Activated CD4-positive, CD25-positive, alpha-beta regulatory T cell treated with anti-CD3 and anti-CD28 coated beads, Interleukin-2, amount 50 U/mL, for 16 hours (primary cell): ENCODE results near the gene IKBKE.

Experiments used
- DNase-seq: peaks from one replicate; pipeline ENCODE4 v3.0.0-alpha.2; 2020; ENCODE audit warnings: low read depth, low spot score

Gene IKBKE

GRCh38 chr1:206469933-206470691 is at the start of gene IKBKE:
Gene IKBKE (plus strand): TSS chr1:206470476. CDS start chr1:206473228, 2,752 bp downstream.
- no peak for DNase-seq

- no peak for DNase-seq
Observed at GRCh38 chr1:206421616-206422340, 48.5 kb upstream of the IKBKE start.

- no peak for DNase-seq
Observed at GRCh38 chr1:206422525-206422924, 47.8 kb upstream of the IKBKE start.

GRCh38 chr1:206427291-206427690 is 43.0 kb upstream of the IKBKE start:
- DNase-seq = no peak

- no peak for DNase-seq
Observed at GRCh38 chr1:206429421-206429820, 40.9 kb upstream of the IKBKE start.

GRCh38 chr1:206430031-206430983 is 40.0 kb upstream of the IKBKE start:
- no peak for DNase-seq

GRCh38 chr1:206435445-206435844 is 34.8 kb upstream of the IKBKE start:
- no peak for DNase-seq

GRCh38 chr1:206438554-206438953 is 31.7 kb upstream of the IKBKE start:
- DNase-seq = no peak

GRCh38 chr1:206439205-206439604 is 31.1 kb upstream of the IKBKE start:
- no peak for DNase-seq

- DNase-seq = no peak
Observed at GRCh38 chr1:206441336-206441967, 28.8 kb upstream of the IKBKE start.

- DNase-seq = no peak
Observed at GRCh38 chr1:206442101-206442500, 28.2 kb upstream of the IKBKE start.

GRCh38 chr1:206445116-206445515 is 25.2 kb upstream of the IKBKE start:
- DNase-seq = no peak

GRCh38 chr1:206445911-206446356 is 24.3 kb upstream of the IKBKE start:
- DNase-seq = no peak

GRCh38 chr1:206446688-206447421 is 23.4 kb upstream of the IKBKE start:
- no peak for DNase-seq

- DNase-seq = no peak
Observed at GRCh38 chr1:206447422-206447765, 22.9 kb upstream of the IKBKE start.

- no peak for DNase-seq
Observed at GRCh38 chr1:206447792-206448191, 22.5 kb upstream of the IKBKE start.

- DNase-seq = no peak
Observed at GRCh38 chr1:206448471-206448870, 21.8 kb upstream of the IKBKE start.

- no peak for DNase-seq
Observed at GRCh38 chr1:206449565-206449964, 20.7 kb upstream of the IKBKE start.

- no peak for DNase-seq
Observed at GRCh38 chr1:206450281-206450680, 20.0 kb upstream of the IKBKE start.

GRCh38 chr1:206451134-206451686 is 19.1 kb upstream of the IKBKE start:
- no peak for DNase-seq
